Nephron progenitor cell (in vitro differentiated cells): ENCODE measurements around the gene PABPN1.

Experiments used
- DNase-seq: peaks from one replicate; pipeline ENCODE4 v3.0.0; 2021
- H3K27ac Mint-ChIP-seq: 2 replicates; pipeline ENCODE4 v1.8.0; 2021; ENCODE audit warnings: mild to moderate bottlenecking, moderate library complexity, mixed read lengths
- H3K27me3 Mint-ChIP-seq: 2 replicates; pipeline ENCODE4 v1.8.0; 2021; ENCODE audit warnings: mild to moderate bottlenecking, low read depth, mixed read lengths; ENCODE audit not compliant: poor library complexity
- H3K36me3 Mint-ChIP-seq: 2 replicates; pipeline ENCODE4 v1.8.0; 2021; ENCODE audit warnings: low read depth, mixed read lengths
- H3K4me1 Mint-ChIP-seq: 2 replicates; pipeline ENCODE4 v1.8.0; 2021; ENCODE audit warnings: mixed read lengths
- H3K4me3 Mint-ChIP-seq: 2 replicates; pipeline ENCODE4 v1.8.0; 2021; ENCODE audit warnings: mild to moderate bottlenecking, moderate library complexity, mixed read lengths
- H3K9me3 Mint-ChIP-seq: 2 replicates; pipeline ENCODE4 v1.8.0; 2021; ENCODE audit warnings: mild to moderate bottlenecking, moderate library complexity, mixed read lengths
- CTCF ChIP-seq: fragments of 200-600 bp; sonication (generic); IDR thresholded peaks from 2 replicates; pipeline ENCODE4 v1.5.0; 2021; ENCODE audit warnings: antibody characterized with exemption

PABPN1 gene

DNA sequence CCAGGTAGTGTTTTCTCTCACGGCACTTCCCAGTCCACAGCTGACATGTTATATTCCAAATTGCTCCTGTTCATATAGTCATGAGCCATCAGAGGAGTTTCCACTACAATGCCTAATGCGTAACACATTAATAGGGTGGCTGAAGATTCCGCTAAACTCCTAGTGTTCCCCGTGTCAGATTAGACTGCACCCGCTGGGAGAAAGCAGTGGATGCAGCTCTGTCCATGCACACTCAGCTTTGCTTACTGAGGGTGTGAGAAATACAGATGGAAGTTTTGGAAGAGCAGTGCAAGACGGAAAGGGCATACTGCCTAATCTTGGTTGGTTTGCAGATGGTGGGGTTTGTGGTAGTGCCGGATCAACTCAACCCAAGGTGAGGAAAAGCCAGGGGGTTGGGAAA, 24.2 kb upstream of the PABPN1 start:
- peaks cover 23% of the 10 kb centered on the region for H3K36me3 Mint-ChIP-seq
- no peak overlapping the region for H3K4me3 Mint-ChIP-seq
- H3K9me3 Mint-ChIP-seq, result no peaks in the 10 kb centered on the region
- H3K27ac Mint-ChIP-seq, result peak overlapping the region; percentile 26
- TF ChIP-seq CTCF, result no peak
- DNase-seq, result no peak
- H3K4me1 Mint-ChIP-seq, result peaks cover 28% of the 10 kb centered on the region
- H3K27me3 Mint-ChIP-seq, result peaks cover 15% of the 10 kb centered on the region

DNA sequence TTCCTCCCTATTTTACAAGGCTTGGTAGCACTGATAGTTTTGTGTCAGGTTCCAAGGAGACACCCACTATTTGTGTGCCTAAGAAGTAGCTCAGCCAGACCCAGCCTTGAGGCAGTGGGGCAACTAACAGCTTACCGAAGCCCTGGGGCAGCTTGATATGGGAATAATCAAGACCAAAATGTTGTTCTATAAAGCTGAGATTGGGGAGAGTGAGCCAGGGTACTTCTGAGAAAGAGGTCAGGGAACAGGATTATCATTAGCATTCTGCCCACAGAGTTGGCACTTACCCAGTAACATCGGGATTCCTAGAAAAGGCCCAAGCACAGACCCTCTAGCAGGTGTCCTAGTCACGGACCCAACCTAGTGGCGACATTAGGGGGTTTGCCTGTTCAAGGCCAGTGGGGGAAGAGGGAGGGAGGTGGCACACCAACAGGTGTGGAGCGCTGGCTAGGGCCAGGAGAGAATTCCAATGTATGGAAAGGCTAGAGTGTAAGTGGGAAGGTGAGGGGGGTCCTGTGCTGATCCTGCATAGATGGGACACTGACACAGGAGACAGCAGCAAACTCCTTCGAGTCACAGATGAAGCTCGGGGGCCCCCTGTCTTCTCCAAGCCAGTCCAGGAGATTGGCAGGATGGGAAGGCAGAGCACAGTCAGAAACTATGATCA, 23.5 kb upstream of the PABPN1 start:
- TF ChIP-seq CTCF, result no peak
- no peak overlapping the region for H3K27ac Mint-ChIP-seq
- DNase-seq, result no peak
- peaks cover 23% of the 10 kb centered on the region for H3K36me3 Mint-ChIP-seq
- H3K4me1 Mint-ChIP-seq, result peaks cover 33% of the 10 kb centered on the region
- H3K27me3 Mint-ChIP-seq, result peaks cover 12% of the 10 kb centered on the region
- no peaks in the 10 kb centered on the region for H3K9me3 Mint-ChIP-seq
- no peak overlapping the region for H3K4me3 Mint-ChIP-seq

- Mint-ChIP-seq H3K36me3 (peaks cover 23% of the 10 kb centered on the region), H3K27me3 (no peaks in the 10 kb centered on the region), H3K27ac (no peak overlapping the region), H3K9me3 (no peaks in the 10 kb centered on the region), H3K4me1 (peaks cover 39% of the 10 kb centered on the region), H3K4me3 (peak overlapping the region; percentile 69)
- peak; percentile 8 for TF ChIP-seq CTCF
- DNase-seq, result no peak
Measured at GRCh38 chr14:23299211-23299957, 21.9 kb upstream of the PABPN1 start.

DNA sequence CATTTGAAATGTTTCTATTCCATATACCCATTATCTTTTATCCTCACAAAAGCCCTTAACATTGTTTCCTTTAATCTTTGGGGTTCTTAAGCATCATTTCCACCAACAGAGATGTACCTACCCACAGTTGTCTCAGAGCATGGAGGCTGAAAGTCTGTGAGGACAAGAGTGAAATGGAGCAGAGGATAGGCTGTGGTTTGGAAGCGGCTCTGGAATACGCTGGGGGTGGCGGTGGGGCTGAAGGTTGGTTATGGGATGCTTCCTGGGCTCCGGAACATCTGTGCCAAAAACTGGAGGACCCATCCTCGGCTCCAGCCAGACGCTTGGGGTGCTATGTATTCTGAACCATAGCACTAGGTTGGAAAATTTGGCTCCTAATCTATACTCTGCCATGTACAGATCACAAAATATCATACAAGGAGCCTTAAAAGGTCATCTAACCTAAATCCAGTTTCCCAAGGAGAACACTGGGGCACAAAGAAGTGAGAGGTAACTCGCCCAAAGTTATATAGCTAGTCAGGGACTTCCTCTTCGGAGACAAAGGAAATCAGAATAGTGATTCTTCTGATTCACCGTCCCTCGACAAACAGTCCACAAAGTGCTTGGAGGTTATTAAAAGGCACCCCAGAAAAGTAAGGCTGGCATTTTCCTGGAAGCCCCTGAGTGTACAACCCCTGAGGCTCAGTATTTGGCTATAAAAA, 21.1 kb upstream of the PABPN1 start:
- peaks cover 40% of the 10 kb centered on the region for H3K4me1 Mint-ChIP-seq
- no peak for TF ChIP-seq CTCF
- H3K27ac Mint-ChIP-seq, result peak overlapping the region; percentile 98
- H3K36me3 Mint-ChIP-seq, result peaks cover 23% of the 10 kb centered on the region
- no peak for DNase-seq
- H3K27me3 Mint-ChIP-seq, result no peaks in the 10 kb centered on the region
- H3K9me3 Mint-ChIP-seq, result no peaks in the 10 kb centered on the region
- peak overlapping the region; percentile 97 for H3K4me3 Mint-ChIP-seq

GRCh38 chr14:23300687-23301223, 20.5 kb upstream of the PABPN1 start:
- H3K4me1 Mint-ChIP-seq, result peaks cover 43% of the 10 kb centered on the region
- DNase-seq, result no peak
- no peaks in the 10 kb centered on the region for H3K9me3 Mint-ChIP-seq
- peak overlapping the region; percentile 98 for H3K27ac Mint-ChIP-seq
- no peaks in the 10 kb centered on the region for H3K27me3 Mint-ChIP-seq
- no peak for TF ChIP-seq CTCF
- H3K4me3 Mint-ChIP-seq, result peak overlapping the region; percentile 97
- H3K36me3 Mint-ChIP-seq, result peaks cover 17% of the 10 kb centered on the region
